Effector memory CD4-positive, alpha-beta T cell (primary cell): ENCODE measurements around the gene TEDC2.

Experiments
- DNase-seq, 3 donors: peaks; one replicate each; pipeline ENCODE4 v3.0.0-alpha.2; 2020
- H3K27ac ChIP-seq: 2 replicates; pipeline ENCODE4 v1.7.0; 2013; ENCODE audit warnings: mild to moderate bottlenecking, low read length, moderate library complexity; ENCODE audit not compliant: insufficient read depth, poor library complexity, severe bottlenecking
- H3K27me3 ChIP-seq: replicated peaks from 2 replicates; pipeline ENCODE4 v1.7.0; 2013; ENCODE audit warnings: mild to moderate bottlenecking, low read length; ENCODE audit not compliant: insufficient read depth, control insufficient read depth, poor library complexity, severe bottlenecking
- H3K36me3 ChIP-seq: 2 replicates; pipeline ENCODE4 v1.7.0; 2013; ENCODE audit warnings: mild to moderate bottlenecking, low read length, moderate library complexity; ENCODE audit not compliant: control insufficient read depth, insufficient read depth
- H3K4me1 ChIP-seq: 2 replicates; pipeline ENCODE4 v1.7.0; 2013; ENCODE audit warnings: low read length, mild to moderate bottlenecking; ENCODE audit not compliant: control insufficient read depth, insufficient read depth, poor library complexity, severe bottlenecking
- H3K4me3 ChIP-seq: 2 replicates; pipeline ENCODE4 v1.7.0; 2013; ENCODE audit warnings: low read length, low read depth, mild to moderate bottlenecking; ENCODE audit not compliant: insufficient read depth, poor library complexity, severe bottlenecking
- H3K9me3 ChIP-seq: 2 replicates; pipeline ENCODE4 v1.7.0; 2013; ENCODE audit warnings: mild to moderate bottlenecking, low read length, moderate library complexity; ENCODE audit not compliant: control insufficient read depth

The TEDC2 gene

GRCh38 chr16:2494616-2495015 is 34.7 kb downstream of the TEDC2 start:
- DNase-seq: no peak
- Histone ChIP-seq H3K9me3 (no peaks in the 10 kb centered on the region), H3K4me1 (no peaks in the 10 kb centered on the region), H3K36me3 (peaks cover 5% of the 10 kb centered on the region), H3K27me3 (no peaks in the 10 kb centered on the region), H3K4me3 (no peak overlapping the region), H3K27ac (no peak overlapping the region)

GRCh38 chr16:2495041-2495440 is 35.1 kb downstream of the TEDC2 start:
- H3K9me3 ChIP-seq: no peaks in the 10 kb centered on the region
- H3K27me3 ChIP-seq: no peaks in the 10 kb centered on the region
- DNase-seq: no peak
- peaks cover 5% of the 10 kb centered on the region for H3K36me3 ChIP-seq
- no peak overlapping the region for H3K4me3 ChIP-seq
- H3K27ac ChIP-seq: no peak overlapping the region
- no peaks in the 10 kb centered on the region for H3K4me1 ChIP-seq

GRCh38 chr16:2496223-2497115 is 36.6 kb downstream of the TEDC2 start:
- Histone ChIP-seq H3K27me3 (no peaks in the 10 kb centered on the region), H3K4me1 (peaks cover 5% of the 10 kb centered on the region), H3K4me3 (no peak overlapping the region), H3K27ac (no peak overlapping the region), H3K36me3 (peaks cover 5% of the 10 kb centered on the region), H3K9me3 (no peaks in the 10 kb centered on the region)
- no peak for DNase-seq

- no peak overlapping the region for H3K27ac ChIP-seq
- H3K36me3 ChIP-seq: peaks cover 5% of the 10 kb centered on the region
- no peak overlapping the region for H3K4me3 ChIP-seq
Measured at GRCh38 chr16:2497116-2497630, 37.3 kb downstream of the TEDC2 start.

GRCh38 chr16:2497695-2498484 is 38.0 kb downstream of the TEDC2 start:
- no peak for DNase-seq
- Histone ChIP-seq H3K9me3 (no peaks in the 10 kb centered on the region), H3K27me3 (no peaks in the 10 kb centered on the region), H3K36me3 (peaks cover 5% of the 10 kb centered on the region), H3K4me3 (no peak overlapping the region), H3K4me1 (peaks cover 5% of the 10 kb centered on the region), H3K27ac (no peak overlapping the region)

More at GRCh38 chr16:2497116-2497630, 37.3 kb downstream of the TEDC2 start:
- no peak for DNase-seq
- Histone ChIP-seq H3K27me3 (no peaks in the 10 kb centered on the region), H3K9me3 (no peaks in the 10 kb centered on the region), H3K4me1 (peaks cover 5% of the 10 kb centered on the region)

GRCh38 chr16:2498531-2499253 is 38.8 kb downstream of the TEDC2 start:
- Histone ChIP-seq H3K36me3 (peaks cover 5% of the 10 kb centered on the region), H3K4me1 (peaks cover 5% of the 10 kb centered on the region), H3K9me3 (no peaks in the 10 kb centered on the region), H3K27ac (no peak overlapping the region), H3K4me3 (no peak overlapping the region), H3K27me3 (no peaks in the 10 kb centered on the region)
- DNase-seq: no peak

- Histone ChIP-seq H3K27me3 (no peaks in the 10 kb centered on the region), H3K4me1 (peaks cover 5% of the 10 kb centered on the region), H3K4me3 (no peak overlapping the region), H3K27ac (no peak overlapping the region), H3K9me3 (no peaks in the 10 kb centered on the region), H3K36me3 (peaks cover 5% of the 10 kb centered on the region)
- DNase-seq: no peak
Measured at GRCh38 chr16:2499454-2499853, 39.5 kb downstream of the TEDC2 start.

GRCh38 chr16:2499890-2500429 is 40.1 kb downstream of the TEDC2 start:
- Histone ChIP-seq H3K9me3 (no peaks in the 10 kb centered on the region), H3K27ac (no peak overlapping the region), H3K4me1 (peaks cover 5% of the 10 kb centered on the region), H3K27me3 (no peaks in the 10 kb centered on the region), H3K4me3 (no peak overlapping the region), H3K36me3 (peaks cover 5% of the 10 kb centered on the region)
- DNase-seq: no peak

GRCh38 chr16:2500430-2500917 is 40.6 kb downstream of the TEDC2 start:
- Histone ChIP-seq H3K36me3 (peaks cover 5% of the 10 kb centered on the region), H3K27ac (no peak overlapping the region), H3K27me3 (no peaks in the 10 kb centered on the region), H3K4me3 (no peak overlapping the region), H3K9me3 (no peaks in the 10 kb centered on the region), H3K4me1 (peaks cover 5% of the 10 kb centered on the region)
- DNase-seq: no peak
